Cerebellar nuclear complex (tissue), 1 donor: ENCODE data around the gene SLF2.

Source experiments
- DNase-seq, 2 experiments: peaks; one replicate each; lab custom pipeline; 2025; lab: John Stamatoyannopoulos, UW

The SLF2 gene

GRCh38 chr10:100912605-100913469 lies at the start of gene SLF2:
Gene SLF2 (plus strand): TSS chr10:100912963. CDS start chr10:100913111, 148 bp downstream.
- peak; percentile 92 to 96 for DNase-seq

GRCh38 chr10:100863433-100863832 lies 49.3 kb upstream of the SLF2 start:
- DNase-seq: no peak

- DNase-seq: no peak
Observed at GRCh38 chr10:100864036-100864885, 48.5 kb upstream of the SLF2 start.

GRCh38 chr10:100864978-100865377 lies 47.8 kb upstream of the SLF2 start:
- DNase-seq: no peak

GRCh38 chr10:100866010-100866409 lies 46.8 kb upstream of the SLF2 start:
- no peak for DNase-seq

GRCh38 chr10:100866575-100867098 lies 46.1 kb upstream of the SLF2 start:
- no peak for DNase-seq

- DNase-seq: no peak
Observed at GRCh38 chr10:100867261-100867963, 45.4 kb upstream of the SLF2 start.

- DNase-seq: no peak
Observed at GRCh38 chr10:100868382-100868781, 44.4 kb upstream of the SLF2 start.

GRCh38 chr10:100869399-100869798 lies 43.4 kb upstream of the SLF2 start:
- DNase-seq: no peak

- no peak for DNase-seq
Observed at GRCh38 chr10:100872034-100872791, 40.5 kb upstream of the SLF2 start.

GRCh38 chr10:100873146-100873826 lies 39.5 kb upstream of the SLF2 start:
- no peak for DNase-seq

GRCh38 chr10:100873827-100874326 lies 38.9 kb upstream of the SLF2 start:
- DNase-seq: no peak

- no peak for DNase-seq
Observed at GRCh38 chr10:100874702-100875483, 37.9 kb upstream of the SLF2 start.

- DNase-seq: no peak
Observed at GRCh38 chr10:100875484-100876166, 37.1 kb upstream of the SLF2 start.

- DNase-seq: no peak
Observed at GRCh38 chr10:100876585-100877460, 35.9 kb upstream of the SLF2 start.

GRCh38 chr10:100877461-100877850 lies 35.3 kb upstream of the SLF2 start:
- DNase-seq: no peak

- no peak for DNase-seq
Observed at GRCh38 chr10:100878291-100878910, 34.4 kb upstream of the SLF2 start.
